Astrocyte of the cerebellum (primary cell): ENCODE results near the gene UQCR10.

Source experiments
- DNase-seq: peaks from one replicate; pipeline ENCODE4 v3.0.0-alpha.2; 2011; ENCODE audit warnings: low read depth
- H3K4me3 ChIP-seq: 2 replicates; pipeline ENCODE4 v1.5.1; 2011; ENCODE audit warnings: mild to moderate bottlenecking, low read depth, low read length, moderate library complexity
- in situ Hi-C: cut with HindIII; loops from 2 replicates; pipeline ENCODE4 v1.10.0; 2017; ENCODE audit warnings: low sequenced_read_pairs
- TF ChIP-seq, protein P1 (sequence below): IDR thresholded peaks from 2 replicates; pipeline ENCODE4 v1.5.1; 2012; ENCODE audit warnings: low read length, low read depth, moderate library complexity, mild to moderate bottlenecking; ENCODE audit errors: missing control alignments

The UQCR10 gene

GRCh38 chr22:29757096-29757495 is 10.1 kb upstream of the UQCR10 start:
- no peak overlapping the region for H3K4me3 ChIP-seq
- in situ Hi-C loops = no loop called here
- no peak for DNase-seq
- TF ChIP-seq, protein P1, sequence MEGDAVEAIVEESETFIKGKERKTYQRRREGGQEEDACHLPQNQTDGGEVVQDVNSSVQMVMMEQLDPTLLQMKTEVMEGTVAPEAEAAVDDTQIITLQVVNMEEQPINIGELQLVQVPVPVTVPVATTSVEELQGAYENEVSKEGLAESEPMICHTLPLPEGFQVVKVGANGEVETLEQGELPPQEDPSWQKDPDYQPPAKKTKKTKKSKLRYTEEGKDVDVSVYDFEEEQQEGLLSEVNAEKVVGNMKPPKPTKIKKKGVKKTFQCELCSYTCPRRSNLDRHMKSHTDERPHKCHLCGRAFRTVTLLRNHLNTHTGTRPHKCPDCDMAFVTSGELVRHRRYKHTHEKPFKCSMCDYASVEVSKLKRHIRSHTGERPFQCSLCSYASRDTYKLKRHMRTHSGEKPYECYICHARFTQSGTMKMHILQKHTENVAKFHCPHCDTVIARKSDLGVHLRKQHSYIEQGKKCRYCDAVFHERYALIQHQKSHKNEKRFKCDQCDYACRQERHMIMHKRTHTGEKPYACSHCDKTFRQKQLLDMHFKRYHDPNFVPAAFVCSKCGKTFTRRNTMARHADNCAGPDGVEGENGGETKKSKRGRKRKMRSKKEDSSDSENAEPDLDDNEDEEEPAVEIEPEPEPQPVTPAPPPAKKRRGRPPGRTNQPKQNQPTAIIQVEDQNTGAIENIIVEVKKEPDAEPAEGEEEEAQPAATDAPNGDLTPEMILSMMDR = no peak

GRCh38 chr22:29758068-29758622 is 9.0 kb upstream of the UQCR10 start:
- H3K4me3 ChIP-seq = no peak overlapping the region
- in situ Hi-C loops = no loop called here
- TF ChIP-seq, protein P1 = no peak
- DNase-seq = no peak

- no peak overlapping the region for H3K4me3 ChIP-seq
- in situ Hi-C loops = no loop called here
- no peak for DNase-seq
- TF ChIP-seq, protein P1 = no peak
Observed at GRCh38 chr22:29758959-29759358, 8.2 kb upstream of the UQCR10 start.

- H3K4me3 ChIP-seq = no peak overlapping the region
- TF ChIP-seq, protein P1 = no peak
- in situ Hi-C loops = no loop called here
- no peak for DNase-seq
Observed at GRCh38 chr22:29762263-29762662, 4.9 kb upstream of the UQCR10 start.

DNA sequence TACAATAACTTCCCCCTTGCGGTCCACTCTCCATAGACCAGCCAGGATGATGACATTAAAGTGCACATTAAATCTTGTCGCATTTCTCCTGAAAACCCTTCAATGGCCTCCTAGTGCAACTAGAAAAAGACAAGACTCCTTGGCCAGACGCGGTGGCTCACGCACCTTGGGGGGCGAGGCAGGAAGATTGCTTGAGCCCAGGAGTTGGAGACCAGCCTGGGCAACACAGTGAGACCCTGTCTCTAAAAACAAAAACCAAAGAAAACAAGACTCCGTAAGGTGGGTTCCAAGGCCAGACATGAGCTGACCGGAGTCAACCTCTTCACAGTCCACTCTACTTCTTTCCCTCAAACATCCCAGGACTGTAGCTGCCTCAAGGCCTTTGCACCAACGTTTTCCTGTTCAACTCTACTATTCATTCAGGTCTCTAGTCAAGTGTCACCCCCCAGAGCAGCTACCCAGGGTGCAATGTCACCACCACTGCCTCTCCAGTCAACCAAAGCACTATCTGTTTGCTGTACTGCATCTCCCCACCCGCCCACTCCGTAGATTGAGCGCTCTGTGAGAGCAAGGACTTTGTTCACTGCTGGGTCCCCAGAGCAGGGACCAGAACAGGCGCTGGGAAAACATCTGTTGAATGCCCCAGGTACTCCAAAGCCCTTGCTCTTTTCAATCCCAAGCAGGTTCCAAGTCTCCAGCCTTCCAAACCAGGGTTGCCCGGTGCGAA is 1.1 kb upstream of the UQCR10 start:
- in situ Hi-C loops = no loop called here
- H3K4me3 ChIP-seq = peak overlapping the region; percentile 100
- DNase-seq = no peak
- TF ChIP-seq, protein P1 = no peak

DNA sequence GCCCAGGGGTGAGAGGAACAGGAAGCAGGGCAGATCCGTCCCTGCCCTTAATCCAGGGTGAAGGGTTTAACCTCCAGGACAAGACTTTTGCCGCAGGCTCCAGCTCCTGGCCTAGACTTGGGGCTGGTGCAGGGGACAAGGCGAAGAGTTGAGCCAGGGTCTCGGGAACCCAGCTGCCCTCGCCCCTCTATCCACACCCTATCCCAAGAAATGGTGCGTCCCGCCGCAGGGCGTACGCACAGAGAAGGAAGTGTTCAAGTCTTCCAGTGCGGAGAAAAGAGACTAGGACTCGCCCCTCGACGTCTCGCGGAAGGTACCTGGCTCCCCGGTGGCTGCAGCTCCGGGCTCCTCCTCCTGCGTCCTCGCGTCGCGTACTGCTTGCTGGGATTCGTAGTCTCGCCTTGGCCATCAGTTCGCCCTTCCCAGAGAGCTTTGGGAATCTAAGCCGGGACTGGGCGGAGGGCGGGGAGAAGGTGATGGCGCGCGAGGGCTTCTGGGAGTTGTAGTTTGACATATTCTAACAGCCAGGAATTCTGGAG is 468 bp upstream of the UQCR10 start, which contains the start of gene ZMAT5:
ZMAT5 (minus strand) TSS at position 376 of the 539 bp plus-strand sequence. CDS start 18,463 bp downstream, outside the sequence.
- in situ Hi-C loops = no loop called here
- peak; percentile 93 for DNase-seq

More for the DNA sequence above, 468 bp upstream of the UQCR10 start, which contains the start of gene ZMAT5:
- peak within 1 kb of the TSS; percentile 100 for H3K4me3 ChIP-seq
- TF ChIP-seq, protein P1 = no peak
